Endothelial cell (in vitro differentiated cells): ENCODE measurements around the gene SCAI. TPM values are rescaled to one million over a fixed set of nuclear protein-coding genes. Genes with fewer than 3 reads are reported as not detected.
A peak's percentile ranks its signal among the peaks of the same experiment; 100 is the strongest.
"Not testable (repeated sequence)": the region's sequence is repeated elsewhere in the genome, so short reads cannot be mapped to it uniquely, and the experiment has no call there.

ENCODE experiments used
- DNase-seq: peaks from one replicate; pipeline ENCODE4 v3.0.0; 2021; ENCODE audit warnings: low spot score
- H3K27ac Mint-ChIP-seq: one replicate; pipeline ENCODE4 v1.8.0; 2021; ENCODE audit warnings: mixed read lengths, inconsistent platforms; ENCODE audit not compliant: unreplicated experiment
- H3K27me3 Mint-ChIP-seq: one replicate; pipeline ENCODE4 v1.8.0; 2021; ENCODE audit warnings: mild to moderate bottlenecking, moderate library complexity, mixed read lengths, inconsistent platforms; ENCODE audit not compliant: unreplicated experiment
- H3K36me3 Mint-ChIP-seq: one replicate; pipeline ENCODE4 v1.8.0; 2021; ENCODE audit warnings: mild to moderate bottlenecking, low read depth, mixed read lengths, inconsistent platforms; ENCODE audit not compliant: unreplicated experiment
- H3K4me1 Mint-ChIP-seq: one replicate; pipeline ENCODE4 v1.8.0; 2021; ENCODE audit warnings: mild to moderate bottlenecking, mixed read lengths, inconsistent platforms; ENCODE audit not compliant: unreplicated experiment
- H3K4me3 Mint-ChIP-seq: one replicate; pipeline ENCODE4 v1.8.0; 2021; ENCODE audit warnings: mild to moderate bottlenecking, mixed read lengths, inconsistent platforms; ENCODE audit not compliant: unreplicated experiment
- H3K9me3 Mint-ChIP-seq: one replicate; pipeline ENCODE4 v1.8.0; 2021; ENCODE audit warnings: mixed read lengths, inconsistent platforms; ENCODE audit not compliant: unreplicated experiment
- total RNA-seq: library from RNA; stranded (reverse); fragmentation: NEBNext Ultra II Directional; extraction: Animal tissue kit (Norgen Biotek cat#: 25700); gene quantifications from one replicate; pipeline ENCODE4 v1.2.1, GENCODE V29; 2021; ENCODE audit not compliant: unreplicated experiment
- TF ChIP-seq, protein P1 (sequence below): fragments of 200-600 bp; sonication (generic); IDR thresholded peaks from one replicate; pipeline ENCODE4 v1.5.0; 2021; ENCODE audit warnings: antibody characterized with exemption; ENCODE audit not compliant: unreplicated experiment

The SCAI gene
- total RNA-seq, 1 donor from 2014 or later, result 12.3 TPM

DNA sequence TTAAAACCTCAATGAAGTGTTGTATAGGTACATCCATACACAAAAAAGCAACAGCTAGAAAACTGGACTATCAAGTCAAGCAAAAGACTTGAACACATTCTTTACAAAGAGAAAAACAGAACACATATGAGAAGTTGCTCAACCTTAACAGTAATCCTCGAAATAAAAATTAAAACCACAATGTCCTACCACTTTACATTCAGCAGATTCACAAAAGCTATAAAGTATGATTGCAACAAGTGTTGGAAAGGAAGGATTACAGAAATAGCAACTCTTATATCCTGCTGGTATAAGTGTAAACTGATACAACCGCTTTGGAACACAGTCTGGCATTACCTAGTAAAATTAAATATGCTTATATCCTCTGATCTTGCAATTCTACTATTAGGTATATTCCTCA, 173.9 kb downstream of the SCAI start:
- Mint-ChIP-seq H3K9me3 (no peaks in the 10 kb centered on the region), H3K4me3 (no peak overlapping the region), H3K27me3 (no peaks in the 10 kb centered on the region), H3K27ac (no peak overlapping the region), H3K36me3 (no peaks in the 10 kb centered on the region), H3K4me1 (peaks cover 10% of the 10 kb centered on the region)
- no peak for DNase-seq
- TF ChIP-seq, protein P1, sequence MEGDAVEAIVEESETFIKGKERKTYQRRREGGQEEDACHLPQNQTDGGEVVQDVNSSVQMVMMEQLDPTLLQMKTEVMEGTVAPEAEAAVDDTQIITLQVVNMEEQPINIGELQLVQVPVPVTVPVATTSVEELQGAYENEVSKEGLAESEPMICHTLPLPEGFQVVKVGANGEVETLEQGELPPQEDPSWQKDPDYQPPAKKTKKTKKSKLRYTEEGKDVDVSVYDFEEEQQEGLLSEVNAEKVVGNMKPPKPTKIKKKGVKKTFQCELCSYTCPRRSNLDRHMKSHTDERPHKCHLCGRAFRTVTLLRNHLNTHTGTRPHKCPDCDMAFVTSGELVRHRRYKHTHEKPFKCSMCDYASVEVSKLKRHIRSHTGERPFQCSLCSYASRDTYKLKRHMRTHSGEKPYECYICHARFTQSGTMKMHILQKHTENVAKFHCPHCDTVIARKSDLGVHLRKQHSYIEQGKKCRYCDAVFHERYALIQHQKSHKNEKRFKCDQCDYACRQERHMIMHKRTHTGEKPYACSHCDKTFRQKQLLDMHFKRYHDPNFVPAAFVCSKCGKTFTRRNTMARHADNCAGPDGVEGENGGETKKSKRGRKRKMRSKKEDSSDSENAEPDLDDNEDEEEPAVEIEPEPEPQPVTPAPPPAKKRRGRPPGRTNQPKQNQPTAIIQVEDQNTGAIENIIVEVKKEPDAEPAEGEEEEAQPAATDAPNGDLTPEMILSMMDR, result no peak

DNA sequence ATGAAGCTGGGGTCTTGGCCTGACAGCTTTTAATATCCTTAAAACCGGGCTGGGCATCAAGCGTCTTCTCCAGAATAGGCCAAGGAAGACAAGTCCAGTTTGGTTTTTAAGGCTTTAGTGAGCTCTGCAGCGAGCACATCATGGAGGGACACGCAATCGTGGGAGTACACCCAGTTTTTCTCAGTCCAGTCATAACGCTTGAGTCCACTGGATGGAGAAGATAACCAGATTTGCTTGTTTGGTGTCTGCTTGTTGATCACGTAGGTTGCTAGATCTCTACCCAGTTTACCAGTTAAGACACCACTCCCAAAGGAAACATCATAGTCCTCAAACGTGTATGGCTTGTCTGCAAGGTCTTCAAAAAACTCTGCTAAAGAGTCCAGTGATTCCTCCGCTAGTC, 175.1 kb downstream of the SCAI start:
- DNase-seq, result no peak
- Mint-ChIP-seq H3K4me3 (no peak overlapping the region), H3K27me3 (no peaks in the 10 kb centered on the region), H3K4me1 (peaks cover 10% of the 10 kb centered on the region), H3K36me3 (no peaks in the 10 kb centered on the region), H3K27ac (no peak overlapping the region), H3K9me3 (no peaks in the 10 kb centered on the region)
- TF ChIP-seq, protein P1, result no peak

DNA sequence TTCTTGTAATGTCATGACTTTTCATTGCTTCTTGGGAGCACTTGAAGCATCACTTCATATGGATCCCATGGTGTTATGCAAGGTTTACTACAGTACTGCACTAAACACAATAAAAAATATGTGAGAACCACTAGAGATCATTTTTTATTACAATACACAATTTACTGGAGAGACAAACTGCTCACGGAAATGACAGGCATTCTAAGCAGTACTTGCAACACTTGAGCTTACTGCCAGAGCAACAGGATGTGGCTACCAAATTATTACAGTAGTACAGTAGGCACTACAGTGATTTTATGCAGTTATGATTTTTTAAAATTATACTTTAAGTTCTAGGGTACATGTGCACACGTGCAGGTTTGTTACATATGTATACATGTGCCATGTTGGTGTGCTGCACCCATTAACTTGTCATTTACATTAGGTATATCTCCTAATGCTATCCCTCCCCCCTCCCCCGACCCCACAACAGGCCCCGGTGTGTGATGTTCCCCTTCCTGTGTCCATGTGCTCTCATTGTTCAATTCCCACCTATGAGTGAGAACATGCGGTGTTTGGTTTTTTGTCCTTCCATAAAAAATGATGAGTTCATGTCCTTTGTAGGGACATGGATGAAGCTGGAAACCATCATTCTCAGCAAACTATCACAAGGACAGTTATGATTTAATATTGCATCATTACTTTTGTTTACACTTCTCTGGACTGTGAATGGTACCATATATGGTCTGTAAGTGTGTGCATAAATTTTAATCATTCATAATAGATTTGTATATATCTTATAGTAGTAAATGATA, 177.4 kb downstream of the SCAI start:
- DNase-seq, H3K9me3 Mint-ChIP-seq, H3K4me1 Mint-ChIP-seq, H3K36me3 Mint-ChIP-seq, H3K27me3 Mint-ChIP-seq, H3K4me3 Mint-ChIP-seq: not testable (repeated sequence)
- peak overlapping the region; percentile 65 for H3K27ac Mint-ChIP-seq

- Mint-ChIP-seq H3K27me3 (no peaks in the 10 kb centered on the region), H3K9me3 (no peaks in the 10 kb centered on the region), H3K4me1 (peaks cover 10% of the 10 kb centered on the region), H3K27ac (no peak overlapping the region), H3K36me3 (no peaks in the 10 kb centered on the region), H3K4me3 (no peak overlapping the region)
- TF ChIP-seq, protein P1, result no peak
- DNase-seq, result no peak
Observed at GRCh38 chr9:124964604-124965003, 178.7 kb downstream of the SCAI start.

DNA sequence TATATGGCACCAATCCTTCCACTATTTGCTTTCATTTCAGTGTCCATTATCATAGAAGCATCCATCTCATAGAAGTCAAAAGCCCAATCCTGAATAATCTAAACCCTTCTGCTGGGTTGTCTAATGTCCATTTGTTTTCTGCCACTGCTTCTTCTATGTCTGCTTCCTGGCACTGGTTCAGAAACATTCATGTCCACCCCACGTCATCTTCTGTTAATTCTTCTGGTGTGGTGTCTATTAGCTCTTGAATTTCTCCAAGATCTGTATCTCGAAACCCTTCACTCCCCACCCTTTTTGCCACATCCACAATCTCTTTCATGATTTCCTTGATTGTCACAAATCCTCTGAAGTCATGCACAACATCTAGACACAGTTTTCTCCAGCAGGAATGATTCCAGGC, 179.3 kb downstream of the SCAI start:
- Mint-ChIP-seq H3K4me3 (no peak overlapping the region), H3K4me1 (peaks cover 10% of the 10 kb centered on the region), H3K27ac (no peak overlapping the region), H3K27me3 (no peaks in the 10 kb centered on the region), H3K9me3 (no peaks in the 10 kb centered on the region), H3K36me3 (no peaks in the 10 kb centered on the region)
- TF ChIP-seq, protein P1, result no peak
- DNase-seq, result no peak
